Spleen (tissue), 11 donors: ENCODE measurements around the gene HNF4A. TPM values are rescaled to one million over a fixed set of nuclear protein-coding genes. Genes with fewer than 3 reads are reported as not detected.

Experiments
- DNase-seq: peaks from one replicate; pipeline ENCODE4 v3.0.0-alpha.2; 2020
- H3K27ac ChIP-seq, 8 donors: fragments of 200-600 bp; sonication (generic) in 7 of 8; 1 replicate in 4 of 8; 2 replicates in 4 of 8; pipeline versions ENCODE4 v1.5.0 to v1.8.0; 2016 to 2021; ENCODE audit warnings: inconsistent platforms in 4 of 8, mild to moderate bottlenecking in 4 of 8, moderate library complexity in 1 of 8
- H3K27me3 ChIP-seq, 7 donors: fragments of 200-600 bp; sonication (generic) in 6 of 7; replicated peaks in 1 of 7; 1 replicate in 4 of 7; 2 replicates in 3 of 7; pipeline versions ENCODE4 v1.5.0 to v1.8.0; 2016 to 2021; ENCODE audit warnings: inconsistent platforms in 3 of 7, mild to moderate bottlenecking in 1 of 7
- H3K36me3 ChIP-seq, 6 donors: fragments of 200-600 bp; sonication (generic) in 5 of 6; 1 replicate in 4 of 6; 2 replicates in 2 of 6; pipeline versions ENCODE4 v1.5.0 to v1.8.0; 2016 to 2021; ENCODE audit warnings: inconsistent platforms in 2 of 6
- H3K4me1 ChIP-seq, 6 donors: fragments of 200-600 bp; sonication (generic) in 5 of 6; 1 replicate in 3 of 6; 2 replicates in 3 of 6; pipeline versions ENCODE4 v1.5.0 to v1.8.0; 2016 to 2021; ENCODE audit warnings: inconsistent platforms in 3 of 6
- H3K4me3 ChIP-seq, 8 donors: fragments of 200-600 bp; sonication (generic) in 7 of 8; 1 replicate in 4 of 8; 2 replicates in 4 of 8; pipeline versions ENCODE4 v1.5.0 to v1.8.0; 2016 to 2021; ENCODE audit warnings: inconsistent platforms in 4 of 8, mild to moderate bottlenecking in 4 of 8, moderate library complexity in 2 of 8
- H3K9me3 ChIP-seq, 8 donors: fragments of 200-600 bp; sonication (generic) in 7 of 8; 1 replicate in 4 of 8; 2 replicates in 4 of 8; pipeline versions ENCODE4 v1.5.0 to v1.8.0; 2016 to 2021; ENCODE audit warnings: inconsistent platforms in 4 of 8
- POLR2A ChIP-seq, 3 donors: fragments of 450-650 bp; IDR thresholded peaks; one replicate each; pipeline ENCODE4 v1.5.1; 2017; ENCODE audit warnings: antibody characterized with exemption in 3 of 3, mild to moderate bottlenecking in 1 of 3
- POLR2AphosphoS5 ChIP-seq, 3 donors: sonication (generic); formaldehyde crosslinking; IDR thresholded peaks; one replicate each; pipeline ENCODE4 v1.5.1; 2017; ENCODE audit warnings: antibody characterized with exemption in 3 of 3
- WGBS, 5 donors: extraction: QIAGEN DNeasy Blood & Tissue Kit in 3 of 5; methylation state at CpG; one replicate each; pipeline versions ENCODE4 v1.1.5 to v1.1.7; 2013 to 2018; 5-methylcytosine and 5-hydroxymethylcytosine counted together
- intact Hi-C: fragments of 100-400 bp; cut with DNase I; formaldehyde crosslinking; loops from one replicate; pipeline ENCODE4 v1.15.0; 2023; ENCODE audit warnings: low total_unique reads
- polyA plus RNA-seq, 3 donors: library from polyadenylated mRNA; stranded (reverse); fragments of 200-250 nt; gene quantifications; one replicate each; pipeline ENCODE4 v1.2.1, GENCODE V29; 2013
- total RNA-seq, 7 donors: library from RNA; depleted of rRNA in 3 of 7; stranded (reverse); fragments of >200 nt in 3 of 7; fragmentation: NEBNext Ultra II Directional in 4 of 7; extraction: Animal tissue kit (Norgen Biotek cat#: 25700) in 4 of 7; gene quantifications; one replicate each; pipeline versions ENCODE4 v1.1.0 to v1.2.1, GENCODE V29; 2016 to 2021
- TF ChIP-seq, protein P1 (sequence below), 11 experiments: fragments of 200-600 bp in 7 of 11; fragments of 450-650 bp in 4 of 11; sonication (generic) in 4 of 11; IDR thresholded peaks in 8 of 11; conservative IDR thresholded peaks in 3 of 11; 1 replicate in 7 of 11; 2 replicates in 4 of 11; pipeline versions ENCODE4 v1.4.0 to v1.8.0; 2016 to 2021; ENCODE audit warnings: antibody characterized with exemption in 11 of 11, inconsistent platforms in 4 of 11, mild to moderate bottlenecking in 1 of 11
- donor health status: healthy with polysubstance abuse.
- donor health status: DM: no; HTN: no; CAD: no; lungs with moderate emphysema.
- donor health status: DM: no; HTN: no; CAD: no.
- donor health status: Bipolar disorder and iron deficiency.
- donor health status: healthy.
- donor health status: DM: no; HTN: no; CAD: no.
- donor health status: DM: yes; HTN: yes; CAD: no.

HNF4A gene
- total and polyA plus RNA-seq, 10 donors: 0.03 TPM; not detected in 9

DNA sequence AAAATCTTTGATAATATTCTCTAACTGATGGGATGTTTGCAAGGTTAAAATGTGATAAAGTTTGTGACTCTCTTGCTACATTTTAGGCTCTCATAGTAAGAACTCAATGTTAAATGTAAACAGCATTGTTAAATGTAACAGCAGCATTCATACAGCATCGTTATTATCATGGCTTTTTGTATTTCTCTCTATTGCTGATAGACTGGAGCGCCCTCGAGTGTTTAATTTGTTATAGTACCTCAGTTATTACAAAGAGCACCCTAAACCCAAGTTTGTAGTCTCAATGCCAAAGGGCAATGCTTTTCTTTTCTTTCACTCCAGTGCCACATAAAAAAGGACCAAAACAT is 105.3 kb downstream of the HNF4A start:
- TF ChIP-seq, protein P1, sequence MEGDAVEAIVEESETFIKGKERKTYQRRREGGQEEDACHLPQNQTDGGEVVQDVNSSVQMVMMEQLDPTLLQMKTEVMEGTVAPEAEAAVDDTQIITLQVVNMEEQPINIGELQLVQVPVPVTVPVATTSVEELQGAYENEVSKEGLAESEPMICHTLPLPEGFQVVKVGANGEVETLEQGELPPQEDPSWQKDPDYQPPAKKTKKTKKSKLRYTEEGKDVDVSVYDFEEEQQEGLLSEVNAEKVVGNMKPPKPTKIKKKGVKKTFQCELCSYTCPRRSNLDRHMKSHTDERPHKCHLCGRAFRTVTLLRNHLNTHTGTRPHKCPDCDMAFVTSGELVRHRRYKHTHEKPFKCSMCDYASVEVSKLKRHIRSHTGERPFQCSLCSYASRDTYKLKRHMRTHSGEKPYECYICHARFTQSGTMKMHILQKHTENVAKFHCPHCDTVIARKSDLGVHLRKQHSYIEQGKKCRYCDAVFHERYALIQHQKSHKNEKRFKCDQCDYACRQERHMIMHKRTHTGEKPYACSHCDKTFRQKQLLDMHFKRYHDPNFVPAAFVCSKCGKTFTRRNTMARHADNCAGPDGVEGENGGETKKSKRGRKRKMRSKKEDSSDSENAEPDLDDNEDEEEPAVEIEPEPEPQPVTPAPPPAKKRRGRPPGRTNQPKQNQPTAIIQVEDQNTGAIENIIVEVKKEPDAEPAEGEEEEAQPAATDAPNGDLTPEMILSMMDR (IDR thresholded peaks at IDR 0.05 in 8 of 11, conservative IDR thresholded peaks at IDR 0.05 in 3 of 11): peak in 2 of 11 experiments; percentile 7 to 16
- TF ChIP-seq POLR2A (IDR thresholded peaks at IDR 0.05): no peak
- WGBS, 5 donors: 10 to 19% (median 14%) methylated on average over 3 of the region's 3 CpGs

GRCh38 chr20:44461142-44461802 is 105.8 kb downstream of the HNF4A start:
- TF ChIP-seq POLR2A (IDR thresholded peaks at IDR 0.05) (no peak), POLR2AphosphoS5 (IDR thresholded peaks at IDR 0.05) (no peak)
- TF ChIP-seq, protein P1 (IDR thresholded peaks at IDR 0.05 in 8 of 11, conservative IDR thresholded peaks at IDR 0.05 in 3 of 11): no peak
- intact Hi-C loops: no loop called here
- WGBS, 5 donors: 81 to 86% (median 81%) methylated on average over 6 of the region's 6 CpGs
- DNase-seq: no peak
- no peaks in the 10 kb centered on the region for H3K36me3 ChIP-seq
- H3K4me1 ChIP-seq: no peaks in the 10 kb centered on the region
- no peak overlapping the region for H3K27ac ChIP-seq
- no peak overlapping the region for H3K4me3 ChIP-seq
- no peaks in the 10 kb centered on the region for H3K27me3 ChIP-seq
- no peaks in the 10 kb centered on the region for H3K9me3 ChIP-seq

More for the DNA sequence above, 105.3 kb downstream of the HNF4A start:
- H3K27ac ChIP-seq: no peak overlapping the region
- no peak for DNase-seq
- no peaks in the 10 kb centered on the region for H3K27me3 ChIP-seq
- no peaks in the 10 kb centered on the region for H3K36me3 ChIP-seq
- H3K4me3 ChIP-seq: no peak overlapping the region
- intact Hi-C loops: no loop called here
- no peaks in the 10 kb centered on the region for H3K9me3 ChIP-seq
- H3K4me1 ChIP-seq: peaks cover 0 to under 1% (median 0%) of the 10 kb centered on the region in 6 donors

- intact Hi-C loops: no loop called here
Observed at GRCh38 chr20:44461803-44462174, 106.3 kb downstream of the HNF4A start.

DNA sequence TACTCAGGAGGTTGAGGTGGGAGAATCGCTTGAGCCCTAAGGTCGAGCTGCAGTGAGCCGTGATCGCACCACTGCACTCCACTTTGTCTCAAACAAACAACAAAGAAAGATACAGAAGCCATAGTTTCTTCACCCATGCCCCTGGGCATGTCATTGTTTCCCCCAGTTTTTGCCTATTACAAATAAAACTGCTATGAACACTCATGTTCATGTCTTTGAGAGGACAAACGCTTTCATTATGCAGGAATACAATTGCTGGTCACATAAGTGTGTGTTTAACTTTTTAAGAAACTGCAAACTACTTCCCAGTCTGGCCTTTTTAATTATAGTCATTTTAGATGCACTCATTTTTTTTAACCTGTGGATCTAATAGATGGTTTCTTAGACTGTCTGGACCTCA is 108.0 kb downstream of the HNF4A start:
- H3K4me3 ChIP-seq: no peak overlapping the region
- H3K4me1 ChIP-seq: no peaks in the 10 kb centered on the region
- no peaks in the 10 kb centered on the region for H3K36me3 ChIP-seq
- H3K9me3 ChIP-seq: no peaks in the 10 kb centered on the region
- TF ChIP-seq POLR2AphosphoS5 (IDR thresholded peaks at IDR 0.05): no peak
- TF ChIP-seq, protein P1 (IDR thresholded peaks at IDR 0.05 in 8 of 11, conservative IDR thresholded peaks at IDR 0.05 in 3 of 11): no peak
- TF ChIP-seq POLR2A (IDR thresholded peaks at IDR 0.05): no peak
- intact Hi-C loops: no loop called here
- no peak for DNase-seq
- 70 to 90% (median 84%) methylated on average over 5 of the region's 5 CpGs for whole genome bisulfite sequencing, 5 donors
- no peaks in the 10 kb centered on the region for H3K27me3 ChIP-seq
- H3K27ac ChIP-seq: no peak overlapping the region

More at GRCh38 chr20:44461803-44462174, 106.3 kb downstream of the HNF4A start:
- H3K4me3 ChIP-seq: no peak overlapping the region
- no peak overlapping the region for H3K27ac ChIP-seq
- no peaks in the 10 kb centered on the region for H3K4me1 ChIP-seq
- WGBS, 5 donors: 76 to 87% (median 78%) methylated on average over 5 of the region's 5 CpGs
- no peaks in the 10 kb centered on the region for H3K27me3 ChIP-seq
- TF ChIP-seq, protein P1 (IDR thresholded peaks at IDR 0.05 in 8 of 11, conservative IDR thresholded peaks at IDR 0.05 in 3 of 11): no peak
- TF ChIP-seq POLR2A (IDR thresholded peaks at IDR 0.05) (no peak), POLR2AphosphoS5 (IDR thresholded peaks at IDR 0.05) (no peak)
- no peaks in the 10 kb centered on the region for H3K36me3 ChIP-seq
- no peak for DNase-seq
- no peaks in the 10 kb centered on the region for H3K9me3 ChIP-seq
